Sigmoid colon (tissue), 4 donors: ENCODE results near the gene SPATA13.

Experiments used
- CTCF ChIP-seq, 4 experiments: fragments of 450-650 bp in 3 of 4; fragments of 200-600 bp in 1 of 4; IDR thresholded peaks; one replicate each; pipeline ENCODE4 v1.5.1; 2016 to 2019; ENCODE audit warnings: antibody characterized with exemption in 4 of 4, mild to moderate bottlenecking in 3 of 4, moderate library complexity in 2 of 4
- POLR2A ChIP-seq, 2 donors: fragments of 450-650 bp; IDR thresholded peaks; one replicate each; pipeline ENCODE4 v1.6.1; 2016; ENCODE audit warnings: antibody characterized with exemption in 2 of 2, mild to moderate bottlenecking in 2 of 2, moderate library complexity in 2 of 2
- POLR2AphosphoS5 ChIP-seq, 4 donors: sonication (generic); formaldehyde crosslinking; IDR thresholded peaks; one replicate each; pipeline ENCODE4 v1.6.1; 2017; ENCODE audit warnings: antibody characterized with exemption in 4 of 4

- TF ChIP-seq POLR2A (IDR thresholded peaks at IDR 0.05) (no peak), POLR2AphosphoS5 (IDR thresholded peaks at IDR 0.05) (no peak), CTCF (IDR thresholded peaks at IDR 0.05) (no peak)
Observed at GRCh38 chr13:24275041-24275440, 114.5 kb downstream of the SPATA13 start.
